ENCODE data around the gene MED22. TPM values are rescaled to one million over a fixed set of nuclear protein-coding genes. Genes with fewer than 3 reads are reported as not detected.

Gene MED22
- total RNA-seq, 1 experiment from 2014 or later: 16.9 TPM

DNA sequence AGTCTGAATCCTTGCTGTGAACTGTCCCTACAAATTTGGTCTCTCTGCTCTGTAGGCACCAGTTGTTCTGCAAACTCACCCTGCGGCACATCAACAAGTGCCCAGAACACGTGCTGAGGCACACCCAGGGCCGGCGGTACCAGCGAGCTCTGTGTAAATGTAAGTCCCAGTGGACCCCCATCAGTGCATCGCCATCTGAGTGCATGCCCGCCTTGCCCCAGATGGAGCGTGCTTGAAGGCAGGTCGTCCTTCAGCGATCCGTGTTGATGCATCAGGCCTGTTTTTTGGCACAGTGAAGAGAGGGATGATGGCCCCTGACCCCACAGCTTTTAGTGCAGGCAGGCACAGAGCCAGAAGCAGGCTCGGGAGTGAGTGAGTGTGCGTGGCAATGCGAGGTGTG lies 9.7 kb upstream of the MED22 start:
- DNase-seq (ENCODE audit: extremely low read depth, low read depth): no peak

DNA sequence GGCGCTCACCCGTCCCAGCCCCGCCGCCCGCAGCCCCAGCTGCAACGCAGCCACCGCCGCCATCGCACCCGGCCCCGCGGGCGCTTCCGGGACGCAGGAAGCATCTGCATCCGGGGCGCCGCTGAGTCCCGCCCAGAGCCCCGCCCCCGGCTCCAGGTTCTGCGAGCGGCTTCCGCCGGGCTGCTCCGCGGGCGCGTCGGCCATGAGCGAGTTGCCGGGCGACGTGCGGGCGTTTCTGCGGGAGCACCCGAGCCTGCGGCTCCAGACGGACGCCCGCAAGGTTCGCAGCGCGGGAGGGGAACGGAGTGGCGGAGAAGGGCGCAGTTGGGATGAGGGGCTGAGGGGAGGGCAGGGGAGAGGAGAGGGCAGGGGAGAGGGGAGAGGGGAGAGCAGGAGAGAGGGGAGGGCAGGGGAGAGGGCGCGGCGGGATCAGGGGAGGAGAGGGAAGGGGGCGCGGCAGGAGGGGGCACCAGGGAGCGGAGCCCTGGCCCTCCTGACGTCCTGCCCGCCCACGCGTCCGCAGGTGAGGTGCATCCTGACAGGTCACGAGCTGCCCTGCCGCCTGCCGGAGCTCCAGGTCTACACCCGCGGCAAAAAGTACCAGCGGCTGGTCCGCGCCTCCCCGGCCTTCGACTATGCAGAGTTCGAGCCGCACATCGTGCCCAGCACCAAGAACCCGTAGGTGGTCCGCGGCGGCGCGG lies 8.6 kb upstream of the MED22 start, which contains the start of the genes SURF1 and SURF2:
TSS of gene SURF1 (minus strand) at position 97 of the 701 bp plus-strand sequence. CDS start at position 63, 34 bp downstream.
TSS of gene SURF2 (plus strand) at position 160 of the 701 bp plus-strand sequence. CDS start at position 203, 43 bp downstream.
- DNase-seq (ENCODE audit: extremely low read depth, low read depth): peak; percentile 75

DNA sequence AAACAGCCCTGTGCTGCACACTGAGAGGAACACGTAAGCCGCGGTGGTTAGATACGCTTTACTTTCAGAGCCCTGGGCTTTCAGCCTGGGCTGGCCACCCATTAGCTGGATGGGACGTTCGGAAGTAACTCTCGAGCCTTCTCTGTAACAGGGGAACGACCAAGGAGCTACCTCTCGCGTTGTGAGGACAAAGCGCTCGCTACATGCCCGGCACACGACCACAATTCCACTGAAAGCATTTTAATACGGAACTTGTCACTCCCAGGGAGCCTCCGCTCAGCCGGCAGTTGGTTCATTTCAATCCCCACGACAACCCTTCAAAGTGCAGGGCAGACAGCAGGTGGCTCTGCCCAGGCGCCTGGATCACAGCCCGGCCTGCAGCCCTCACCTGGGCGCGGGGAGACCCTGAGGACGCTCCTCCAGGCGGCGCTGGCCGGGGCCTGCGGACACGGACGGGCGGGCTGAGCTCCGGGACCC lies 8.0 kb upstream of the MED22 start:
- DNase-seq (ENCODE audit: extremely low read depth, low read depth): no peak

DNA sequence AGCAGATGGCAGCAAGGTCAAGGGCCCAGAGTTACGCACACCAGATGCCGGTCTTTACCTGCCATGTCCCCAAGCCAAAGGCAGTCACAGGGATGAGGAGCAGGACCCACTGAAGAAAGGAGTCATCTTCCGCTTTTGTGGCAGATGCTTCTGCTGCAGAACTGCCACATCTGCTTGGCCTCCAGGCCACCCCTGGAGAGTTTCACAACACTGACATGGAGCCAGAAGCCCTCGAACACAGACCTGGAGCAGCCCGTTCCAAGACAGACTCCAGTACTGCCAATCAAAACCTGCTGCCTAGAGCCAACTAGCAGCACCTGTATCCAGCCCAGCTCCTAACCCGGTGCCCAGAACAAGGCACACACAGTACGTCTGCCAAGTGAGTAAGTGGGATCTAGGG lies 6.8 kb upstream of the MED22 start:
- no peak for DNase-seq (ENCODE audit: extremely low read depth, low read depth)

DNA sequence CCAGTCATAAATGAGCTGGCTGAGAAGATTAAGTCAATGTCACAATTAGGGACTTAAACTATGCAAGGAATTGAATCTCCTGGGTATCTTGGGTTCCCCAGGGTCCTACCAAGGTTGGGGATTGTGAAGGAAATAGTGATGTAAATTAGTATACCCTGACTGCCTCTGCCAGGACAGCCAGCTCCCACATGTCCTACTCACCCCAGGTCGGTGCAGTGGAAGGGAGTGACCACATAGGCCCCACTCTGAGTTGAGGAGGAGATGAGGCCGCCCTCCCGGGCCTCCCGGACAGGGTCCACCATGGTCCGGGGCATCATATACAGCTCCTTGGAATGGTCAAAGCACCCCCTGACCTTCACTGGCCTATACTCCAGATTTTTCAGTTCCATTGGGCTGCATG lies 5.6 kb upstream of the MED22 start:
- no peak for DNase-seq (ENCODE audit: extremely low read depth, low read depth)

DNA sequence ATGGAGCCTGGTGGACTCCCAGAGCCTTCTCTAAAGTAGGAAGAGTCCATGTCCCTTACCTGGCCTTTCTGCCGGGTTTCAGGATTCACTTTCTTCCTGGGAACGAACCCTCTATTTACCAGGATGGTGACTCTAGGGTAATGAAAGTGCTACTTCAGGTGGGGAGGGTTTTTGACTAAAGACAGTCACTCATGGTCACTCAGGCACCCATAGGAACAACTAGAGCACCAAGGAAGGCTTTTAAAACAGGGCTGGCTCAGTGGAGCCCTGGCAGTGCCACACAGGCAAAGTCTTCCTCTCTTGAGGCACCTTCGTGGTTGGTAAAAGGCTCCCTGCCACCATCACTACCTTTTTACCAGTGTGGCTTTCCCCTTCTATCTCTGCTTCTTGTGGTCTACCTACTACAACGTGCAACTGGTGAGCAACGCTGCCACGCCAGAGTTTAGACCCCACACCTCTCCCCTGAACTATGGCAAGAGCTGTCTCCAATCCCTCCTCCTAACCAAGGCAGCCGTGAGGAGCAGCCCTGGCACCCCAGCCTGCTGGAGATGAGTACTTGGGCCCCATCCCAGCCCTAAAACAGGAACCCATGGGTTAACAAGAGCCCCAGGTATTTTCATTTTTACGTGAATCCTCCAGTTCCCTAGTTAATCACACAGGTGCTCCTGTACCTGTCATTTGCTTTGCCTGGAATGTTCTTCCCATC lies 4.9 kb upstream of the MED22 start:
- DNase-seq (ENCODE audit: extremely low read depth, low read depth): no peak

DNA sequence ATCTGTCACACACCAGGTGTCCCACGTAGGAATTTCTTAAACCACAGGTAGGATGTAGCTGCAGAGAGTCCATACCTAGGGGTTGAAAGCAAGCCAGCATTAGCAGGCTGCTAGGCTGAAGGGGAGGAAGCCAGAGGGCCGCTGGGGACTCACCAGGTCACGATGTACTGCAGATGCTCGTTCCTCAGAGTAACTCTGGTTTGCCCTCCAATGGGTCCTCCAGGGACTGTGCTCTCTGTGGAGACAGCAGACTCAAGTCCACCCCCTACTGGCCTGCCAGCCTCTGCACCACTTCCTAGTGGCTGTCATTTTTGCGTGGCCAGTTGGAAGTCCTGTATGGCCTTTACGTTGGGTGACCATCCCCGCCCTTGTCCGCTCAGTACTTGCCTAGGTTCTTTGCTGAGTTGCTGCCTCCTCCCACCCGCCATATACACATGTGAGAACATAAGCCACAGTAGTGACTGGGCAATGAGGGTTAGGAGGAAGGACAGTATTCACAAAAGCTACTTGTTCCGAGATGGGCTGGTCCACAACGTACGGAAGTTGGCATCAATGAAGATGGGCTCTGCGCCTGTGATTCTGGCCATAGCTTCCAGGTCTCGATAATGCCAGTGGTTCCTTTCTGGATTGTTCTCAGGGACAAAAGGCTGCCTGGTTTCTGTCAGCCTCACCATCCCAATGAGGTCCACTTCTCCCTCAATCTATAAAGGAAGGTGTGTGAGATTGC lies 4.1 kb upstream of the MED22 start:
- peak; percentile 59 for DNase-seq (ENCODE audit: extremely low read depth, low read depth)

DNA sequence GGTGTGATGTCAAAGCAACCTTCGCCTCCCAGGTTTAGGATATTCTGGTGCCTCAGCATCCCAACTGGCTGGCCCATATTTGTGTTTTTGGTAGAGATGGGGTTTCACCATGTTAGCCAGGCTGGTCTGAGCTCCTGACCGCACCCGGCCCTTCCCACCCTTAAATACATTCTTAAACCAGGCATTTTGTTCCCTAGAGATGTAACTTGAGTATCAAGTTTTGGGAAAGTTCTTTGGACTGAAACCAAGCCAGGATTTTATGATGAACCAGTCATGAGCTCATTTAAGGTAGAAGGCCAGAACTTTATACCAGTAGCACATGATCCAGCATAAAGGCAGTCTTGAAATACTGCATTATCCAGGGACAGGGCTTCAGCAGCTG lies 3.6 kb upstream of the MED22 start:
- no peak for DNase-seq (ENCODE audit: extremely low read depth, low read depth)

DNA sequence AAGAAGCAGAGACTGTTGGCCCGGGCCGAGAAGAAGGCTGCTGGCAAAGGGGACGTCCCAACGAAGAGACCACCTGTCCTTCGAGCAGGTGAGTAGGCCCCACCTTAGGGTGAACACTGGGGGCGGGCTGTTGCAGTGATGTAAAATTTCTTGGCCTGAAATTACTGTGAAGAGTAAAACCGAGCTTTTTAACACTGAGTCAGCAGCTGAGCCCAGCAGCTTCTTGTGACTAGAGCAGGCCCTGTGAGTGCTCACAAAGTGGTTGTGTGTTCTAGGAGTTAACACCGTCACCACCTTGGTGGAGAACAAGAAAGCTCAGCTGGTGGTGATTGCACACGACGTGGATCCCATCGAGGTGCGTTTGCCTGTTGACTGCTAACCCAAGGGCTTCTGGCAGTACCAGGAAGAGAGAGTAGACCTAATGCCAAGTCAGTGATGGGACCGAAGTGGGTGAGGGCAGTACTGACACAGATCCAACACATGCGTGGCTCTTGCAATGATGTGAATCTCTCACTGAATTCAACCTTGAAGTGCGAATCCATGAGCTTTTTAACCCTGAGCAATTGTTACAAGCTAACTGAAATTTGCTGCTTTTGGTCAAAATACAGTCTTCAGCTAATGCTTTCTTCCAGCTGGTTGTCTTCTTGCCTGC lies 2.2 kb upstream of the MED22 start:
- no peak for DNase-seq (ENCODE audit: extremely low read depth, low read depth)

DNA sequence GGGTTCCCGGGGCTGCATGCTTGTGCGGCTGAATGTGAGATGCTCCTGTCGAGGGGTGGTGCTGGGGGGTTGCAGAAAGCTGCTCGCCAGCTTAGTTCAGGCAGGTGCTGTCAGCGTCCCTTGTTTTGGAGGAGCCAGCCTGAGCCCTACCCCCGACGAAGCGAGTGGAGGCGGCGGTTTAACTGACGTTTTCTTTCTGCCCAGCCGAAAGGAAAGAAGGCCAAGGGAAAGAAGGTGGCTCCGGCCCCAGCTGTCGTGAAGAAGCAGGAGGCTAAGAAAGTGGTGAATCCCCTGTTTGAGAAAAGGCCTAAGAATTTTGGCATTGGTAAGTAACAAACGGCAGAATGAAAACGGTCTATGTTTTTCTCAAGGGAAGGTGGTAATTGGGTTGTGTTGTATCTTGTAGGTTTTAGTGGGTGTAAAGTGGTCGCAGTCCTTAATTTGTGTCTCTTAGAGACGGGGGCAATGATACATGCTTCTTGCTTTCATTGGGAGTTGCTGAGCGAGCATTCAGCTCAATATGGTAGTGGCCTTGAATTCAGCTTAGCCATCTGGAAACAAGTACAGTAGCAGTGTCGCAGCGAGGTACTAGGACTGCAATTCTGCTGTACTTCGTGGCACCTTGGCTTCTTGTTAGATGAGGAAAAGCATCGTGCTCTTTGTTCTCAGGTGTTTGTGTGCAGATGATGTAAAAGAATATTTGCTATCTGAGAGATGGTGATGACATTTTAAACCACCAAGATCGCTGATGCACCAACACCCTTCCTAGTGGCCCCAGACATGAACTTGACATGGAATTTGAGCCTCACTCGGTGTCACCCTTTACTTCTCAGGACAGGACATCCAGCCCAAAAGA lies 1.0 kb upstream of the MED22 start:
- DNase-seq (ENCODE audit: extremely low read depth, low read depth): no peak

DNA sequence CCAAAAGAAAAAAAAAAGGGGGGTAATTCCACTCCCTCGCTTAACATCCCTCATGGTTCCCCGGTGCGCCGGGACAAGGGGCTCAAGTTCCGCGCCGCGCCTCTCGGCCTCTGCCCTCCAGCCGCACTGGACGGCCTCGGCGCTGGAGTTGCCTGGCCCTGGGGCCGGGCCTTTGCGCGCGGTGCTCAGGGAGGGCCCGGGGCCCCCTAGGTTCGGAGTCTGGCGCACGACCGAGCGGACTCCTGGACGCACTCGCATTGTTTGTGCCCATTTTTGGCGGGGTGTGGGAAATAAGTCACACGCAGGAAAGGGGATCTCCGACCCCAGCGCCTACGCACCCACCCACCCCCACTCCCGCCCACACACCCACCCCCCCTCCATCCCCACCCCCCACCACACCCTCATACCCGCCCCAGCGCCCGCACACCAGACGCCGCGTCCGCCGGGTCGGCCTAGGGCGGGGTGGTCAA lies 381 bp downstream of the MED22 start:
- DNase-seq (ENCODE audit: extremely low read depth, low read depth): no peak

DNA sequence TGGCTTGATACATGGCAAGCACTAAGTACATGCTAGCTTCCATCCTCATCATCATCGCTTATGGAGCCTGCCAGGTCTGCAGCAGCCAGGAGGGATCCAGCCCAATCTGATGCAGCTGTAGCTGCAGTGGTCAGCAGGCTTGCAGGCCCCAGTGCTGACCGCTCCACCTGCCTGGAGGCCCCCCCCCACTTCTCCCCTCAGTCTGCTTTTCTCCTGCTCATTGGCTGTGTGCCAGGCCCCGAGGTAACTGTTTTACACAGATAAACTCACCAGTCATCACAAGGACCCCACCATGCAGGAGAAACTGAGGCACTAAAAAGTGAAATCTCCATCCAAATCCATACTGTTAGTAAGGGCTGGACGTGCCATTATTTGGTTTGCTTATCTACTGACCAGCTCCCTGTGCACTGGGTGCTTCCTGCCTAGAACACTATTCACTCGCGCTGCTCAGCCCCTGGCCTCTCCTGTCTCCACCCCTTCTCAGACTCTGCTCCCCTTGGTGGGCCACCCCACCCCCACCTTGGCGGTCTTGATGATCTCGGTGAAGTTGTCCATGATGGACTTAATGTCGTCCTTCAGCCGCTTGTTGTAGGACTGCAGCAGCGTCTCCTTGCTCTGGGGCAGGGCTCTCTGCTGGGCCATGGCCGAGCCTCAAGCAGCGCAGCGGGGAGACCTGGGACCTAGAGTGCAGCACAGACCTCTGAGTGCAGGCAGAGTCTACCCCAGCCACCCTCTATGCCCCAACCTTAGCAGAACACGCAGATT lies 1.7 kb downstream of the MED22 start:
- no peak for DNase-seq (ENCODE audit: extremely low read depth, low read depth)

DNA sequence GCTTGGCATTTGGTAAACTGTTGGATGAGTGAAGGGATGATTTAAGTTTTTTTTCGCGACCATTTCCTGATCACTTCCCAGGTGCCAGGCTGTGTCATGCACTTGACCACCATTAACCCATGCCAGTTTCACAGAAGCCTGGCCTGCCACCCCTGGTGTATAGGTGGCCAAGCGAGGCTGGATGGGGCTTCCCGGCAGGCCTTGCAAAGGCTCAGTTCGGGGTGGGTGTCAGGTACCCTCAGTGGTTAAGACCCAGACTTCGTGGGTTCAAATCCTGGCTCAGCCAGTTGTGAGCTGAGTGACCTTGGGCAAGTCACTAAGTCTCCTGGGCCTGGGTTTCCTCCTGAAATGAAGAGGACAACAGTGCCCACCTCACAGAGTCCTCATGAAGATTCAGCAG lies 2.3 kb downstream of the MED22 start:
- no peak for DNase-seq (ENCODE audit: extremely low read depth, low read depth)

DNA sequence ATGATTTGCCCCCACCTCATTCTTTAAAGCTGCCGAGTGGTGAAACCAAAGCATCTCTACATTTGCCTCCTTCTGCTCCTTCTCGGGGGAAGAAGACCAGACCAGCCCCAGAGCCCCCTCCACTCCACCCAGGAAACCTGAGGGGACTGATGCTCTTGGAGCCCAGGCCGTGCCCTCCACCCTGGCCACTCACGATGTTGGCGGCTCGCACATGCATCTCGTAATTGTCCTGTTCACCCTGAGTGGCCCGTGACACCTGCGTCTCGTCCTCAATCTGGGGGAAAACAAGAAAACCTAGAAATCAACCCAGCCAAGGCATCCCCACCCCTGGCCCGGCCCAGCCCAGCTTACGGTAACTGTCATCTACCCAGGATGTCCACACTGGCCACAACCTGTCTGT lies 3.0 kb downstream of the MED22 start:
- no peak for DNase-seq (ENCODE audit: extremely low read depth, low read depth)

DNA sequence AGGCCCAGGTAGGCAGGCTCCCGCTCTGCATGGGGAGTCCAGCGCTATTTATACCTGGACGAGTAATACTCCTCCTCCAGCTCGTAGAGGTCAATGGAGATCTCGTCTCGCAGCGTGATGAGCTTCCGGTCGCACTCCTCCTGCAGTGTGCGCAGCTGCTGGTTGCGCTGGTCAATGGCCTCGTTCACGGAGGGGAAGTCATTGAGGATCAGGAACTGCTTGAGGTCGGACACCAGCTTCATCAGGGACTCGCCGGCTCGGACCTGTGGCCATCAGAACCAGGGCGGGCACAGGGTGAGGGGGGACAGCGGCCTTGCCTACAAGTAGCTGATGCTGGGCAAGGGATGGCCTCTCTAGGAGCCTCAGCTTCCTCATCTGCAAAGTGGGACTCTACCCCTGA lies 3.9 kb downstream of the MED22 start:
- no peak for DNase-seq (ENCODE audit: extremely low read depth, low read depth)

DNA sequence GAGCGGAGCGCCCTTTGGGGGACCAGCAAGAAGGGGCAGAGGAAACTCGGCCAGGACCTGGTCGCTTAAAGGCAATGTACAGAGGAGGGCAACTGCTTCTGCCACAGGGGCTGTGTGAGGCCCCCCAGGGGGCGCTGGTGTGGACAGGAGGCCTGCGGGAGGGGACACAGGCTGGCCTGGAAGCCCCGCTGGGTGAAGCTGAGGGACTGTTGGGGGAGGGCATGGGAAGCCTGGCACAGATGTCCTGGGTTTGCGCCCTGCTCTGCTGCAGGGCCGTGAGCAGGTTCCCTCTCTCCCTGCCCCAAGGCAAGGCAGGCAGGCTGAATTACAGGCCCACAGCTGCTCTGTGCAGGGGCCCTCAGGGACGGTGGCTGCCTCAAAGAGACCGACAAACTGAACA lies 5.4 kb downstream of the MED22 start:
- no peak for DNase-seq (ENCODE audit: extremely low read depth, low read depth)

DNA sequence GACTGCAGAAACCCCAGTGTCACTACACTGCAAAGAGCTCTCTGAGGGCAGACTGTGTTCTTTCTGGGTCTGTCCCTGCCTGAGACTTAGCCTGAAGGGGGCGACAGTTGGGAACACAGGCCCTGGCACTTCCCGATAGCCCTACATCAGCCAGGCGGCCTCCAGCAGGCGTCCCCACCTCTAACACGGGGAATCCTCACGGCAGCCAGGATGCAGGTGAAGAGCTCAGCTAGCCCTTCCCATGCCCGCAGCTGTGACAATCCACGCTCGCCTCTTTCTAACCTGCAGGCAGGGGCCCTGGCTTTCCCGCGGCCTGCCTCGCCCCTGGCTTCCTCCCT lies 5.9 kb downstream of the MED22 start:
- no peak for DNase-seq (ENCODE audit: extremely low read depth, low read depth)

DNA sequence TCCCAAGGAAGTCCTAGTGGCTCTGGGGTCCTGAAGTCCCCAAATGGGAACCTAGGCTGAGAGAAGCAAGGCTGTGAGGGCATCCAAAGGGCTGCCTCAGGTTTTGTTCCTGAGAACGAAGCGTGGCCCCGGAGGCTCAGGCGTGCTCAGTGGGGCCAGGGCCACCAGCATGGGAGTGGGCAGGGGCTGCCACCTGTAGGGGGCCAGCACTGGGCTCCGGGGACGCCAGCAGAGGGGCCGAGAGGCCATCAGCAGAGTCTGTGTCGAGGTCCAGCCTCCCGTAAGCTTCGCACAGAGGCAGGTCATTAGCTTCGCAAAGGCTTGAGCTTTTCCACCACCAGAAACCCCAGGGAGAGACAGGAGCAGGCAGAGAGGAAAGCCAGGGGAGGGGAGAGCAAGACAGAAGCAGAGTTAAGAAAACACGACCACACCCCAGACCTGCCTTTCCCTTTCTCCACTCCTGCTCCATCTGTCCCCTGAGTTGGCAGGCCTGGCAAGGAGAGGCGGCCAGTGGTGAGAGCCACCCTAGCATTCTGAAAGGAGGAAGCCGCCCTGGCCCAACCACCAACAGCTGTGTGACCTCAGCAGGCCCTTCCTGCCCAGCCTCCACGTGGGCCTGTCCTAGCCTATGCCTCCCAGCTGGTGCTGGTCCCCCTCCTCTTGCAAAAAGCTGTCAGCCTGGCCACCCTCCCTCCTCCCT lies 6.4 kb downstream of the MED22 start:
- no peak for DNase-seq (ENCODE audit: extremely low read depth, low read depth)

DNA sequence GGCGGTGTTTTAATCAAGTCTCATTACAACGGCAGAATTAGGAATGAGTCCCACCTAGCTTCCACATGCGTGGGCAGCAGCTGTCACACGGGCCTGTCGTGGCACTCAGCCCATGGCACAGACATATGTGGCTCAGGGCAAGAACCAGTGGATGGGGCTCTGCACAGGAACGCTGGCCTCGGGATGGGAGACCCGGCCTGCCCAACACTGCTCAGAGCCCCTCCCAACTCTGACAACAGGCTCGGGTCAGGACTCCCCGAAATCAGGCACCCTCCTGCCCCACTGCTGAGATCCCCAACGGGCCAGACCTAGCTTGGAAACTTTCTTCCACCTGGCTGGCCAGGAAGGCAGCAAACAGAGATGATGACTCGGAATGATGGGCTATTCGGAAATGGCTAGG lies 7.0 kb downstream of the MED22 start:
- no peak for DNase-seq (ENCODE audit: extremely low read depth, low read depth)
